ENCODE results near the gene CCDC149. TPM values are rescaled to one million over a fixed set of nuclear protein-coding genes. Genes with fewer than 3 reads are reported as not detected.

Gene CCDC149
- total RNA-seq, 1 experiment from 2014 or later, result 5.3 TPM

DNA sequence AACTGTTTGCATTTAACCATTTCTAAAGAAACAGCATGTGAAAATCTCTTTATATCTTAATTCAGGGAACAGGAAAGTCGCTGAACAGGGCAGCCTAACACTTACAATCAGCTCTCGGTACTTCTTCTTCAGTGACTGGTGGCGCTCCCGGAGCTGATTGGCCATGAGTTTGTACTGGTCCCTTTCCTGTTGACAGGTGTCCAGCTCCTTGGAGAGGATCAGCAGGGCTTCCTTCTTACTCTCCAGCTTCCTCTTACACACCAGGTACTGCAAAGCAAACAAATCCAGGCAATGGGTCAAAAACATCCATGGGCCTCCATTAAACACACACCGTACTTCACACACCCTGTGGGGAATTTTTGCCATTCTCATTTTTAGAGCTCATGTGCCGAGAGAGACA is 36.4 kb downstream of the CCDC149 start:
- H3K36me3 ChIP-seq (ENCODE audit: control insufficient read depth in 1 of 2, insufficient read depth in 2 of 2, low read length in 2 of 2), result no peaks in the 10 kb centered on the region
- no peaks in the 10 kb centered on the region for H4K20me1 ChIP-seq (ENCODE audit: insufficient read depth)
- CTCF ChIA-PET, result no interaction called here
- no peaks in the 10 kb centered on the region for H3K79me2 ChIP-seq (ENCODE audit: insufficient read depth, low read length)
- POLR2A ChIA-PET, result interaction anchor here (1.1 kb wide), 1 partner anchor 10 kb away, joined by 3 read pairs; no protein-coding TSS in a partner anchor
- RAD21 ChIA-PET (ENCODE audit: low non-redundant PET in 1 of 2, low total read pairs in 2 of 2, uncharacterized antibody in 2 of 2, unreplicated experiment in 2 of 2), result no interaction called here
- H3K27me3 ChIP-seq (ENCODE audit: insufficient read depth, low read length), result no peaks in the 10 kb centered on the region
- intact Hi-C loops (cut with micrococcal nuclease), result no loop called here
- no TSS peak for BruUV-seq (replicated peaks)
- no peak for DNase-seq (ENCODE audit: low read depth, low spot score)
- H3K9me3 ChIP-seq (ENCODE audit: control insufficient read depth in 1 of 2, insufficient read depth in 1 of 2, low read depth in 1 of 2, low read length in 2 of 2), result no peaks in the 10 kb centered on the region
- no peak overlapping the region for H2AFZ ChIP-seq (ENCODE audit: low read depth, low read length, poor library complexity, severe bottlenecking)
- no peak overlapping the region for H3K4me2 ChIP-seq (ENCODE audit: low read length)
- no peak overlapping the region for H3K4me3 ChIP-seq (replicated peaks in 1 of 2; ENCODE audit: low read depth in 1 of 2, low read length in 2 of 2)
- H3K4me1 ChIP-seq (ENCODE audit: control insufficient read depth in 1 of 2, insufficient read depth in 2 of 2, low read length in 2 of 2), result no peaks in the 10 kb centered on the region
- ATAC-seq, result no peak
- H3K9ac ChIP-seq (ENCODE audit: low read length), result no peak overlapping the region
- H3K9me2 ChIP-seq (ENCODE audit: insufficient read depth), result no peaks in the 10 kb centered on the region
- H3K27ac ChIP-seq (ENCODE audit: low read depth, low read length), result no peak overlapping the region
- TF ChIP-seq, protein P1, sequence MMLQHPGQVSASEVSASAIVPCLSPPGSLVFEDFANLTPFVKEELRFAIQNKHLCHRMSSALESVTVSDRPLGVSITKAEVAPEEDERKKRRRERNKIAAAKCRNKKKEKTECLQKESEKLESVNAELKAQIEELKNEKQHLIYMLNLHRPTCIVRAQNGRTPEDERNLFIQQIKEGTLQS (IDR thresholded peaks at IDR 0.05), result no peak
- TF ChIP-seq FOSL1 (IDR thresholded peaks at IDR 0.05; ENCODE audit: low read depth), result no peak
- TF ChIP-seq RAD21 (IDR thresholded peaks at IDR 0.05; ENCODE audit: low read depth), result no peak

DNA sequence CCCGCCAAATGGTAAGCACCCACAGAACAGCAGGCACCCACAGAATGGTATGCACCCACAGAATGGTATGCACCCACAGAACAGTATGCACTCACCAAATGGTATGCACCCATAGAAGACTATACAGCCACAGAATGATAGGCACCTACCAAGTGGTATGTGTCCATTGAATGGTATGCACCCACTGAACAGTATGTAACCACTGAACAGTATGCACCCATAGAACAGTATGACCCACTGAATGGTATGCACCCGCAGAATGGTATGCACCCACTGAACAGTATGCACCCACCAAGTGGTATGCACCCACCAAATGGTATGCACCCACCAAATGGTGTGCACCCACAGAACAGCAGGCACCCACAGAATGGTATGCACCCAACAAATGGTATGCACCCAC is 40.1 kb downstream of the CCDC149 start:
- H3K79me2 ChIP-seq (ENCODE audit: insufficient read depth, low read length), result no peaks in the 10 kb centered on the region
- ChIA-PET CTCF (no interaction called here), RAD21 (ENCODE audit: low non-redundant PET in 1 of 2, low total read pairs in 2 of 2, uncharacterized antibody in 2 of 2, unreplicated experiment in 2 of 2) (no interaction called here), POLR2A (no interaction called here)
- H3K27ac ChIP-seq (ENCODE audit: low read depth, low read length), result no peak overlapping the region
- H3K4me1 ChIP-seq (ENCODE audit: control insufficient read depth in 1 of 2, insufficient read depth in 2 of 2, low read length in 2 of 2), result no peaks in the 10 kb centered on the region; a peak in 1 of 4 replicates
- H3K4me3 ChIP-seq (replicated peaks in 1 of 2; ENCODE audit: low read depth in 1 of 2, low read length in 2 of 2), result no peak overlapping the region
- TF ChIP-seq ZNF274 (IDR thresholded peaks at IDR 0.05; ENCODE audit: low read depth, low read length), result no peak
- no TSS peak for BruUV-seq (replicated peaks)
- no peak overlapping the region for H2AFZ ChIP-seq (ENCODE audit: low read depth, low read length, poor library complexity, severe bottlenecking)
- H3K9ac ChIP-seq (ENCODE audit: low read length), result no peak overlapping the region
- no peaks in the 10 kb centered on the region for H3K27me3 ChIP-seq (ENCODE audit: insufficient read depth, low read length)
- no peaks in the 10 kb centered on the region for H3K9me2 ChIP-seq (ENCODE audit: insufficient read depth)
- DNase-seq (ENCODE audit: low read depth, low spot score), result no peak
- ATAC-seq, result no peak
- H4K20me1 ChIP-seq (ENCODE audit: insufficient read depth), result no peaks in the 10 kb centered on the region
- H3K4me2 ChIP-seq (ENCODE audit: low read length), result no peak overlapping the region
- intact Hi-C loops (cut with micrococcal nuclease), result no loop called here
- H3K36me3 ChIP-seq (ENCODE audit: control insufficient read depth in 1 of 2, insufficient read depth in 2 of 2, low read length in 2 of 2), result no peaks in the 10 kb centered on the region
- H3K9me3 ChIP-seq (ENCODE audit: control insufficient read depth in 1 of 2, insufficient read depth in 1 of 2, low read depth in 1 of 2, low read length in 2 of 2), result no peaks in the 10 kb centered on the region
